NB4 (cell line): ENCODE data around the gene NT5DC1.

Source experiments
- POLR2A ChIP-seq: IDR thresholded peaks from 2 replicates; pipeline ENCODE4 v1.6.1; 2011; ENCODE audit warnings: mild to moderate bottlenecking; ENCODE audit not compliant: insufficient read length; ENCODE audit errors: extremely low read depth
- TF ChIP-seq, protein P1 (sequence below): IDR thresholded peaks from one replicate; pipeline ENCODE4 v1.5.1; 2012; ENCODE audit warnings: low read depth, low read length
- TF ChIP-seq, protein P2 (sequence below): IDR thresholded peaks from 2 replicates; pipeline ENCODE4 v1.6.1; 2011; ENCODE audit warnings: low read depth, low read length

DNA sequence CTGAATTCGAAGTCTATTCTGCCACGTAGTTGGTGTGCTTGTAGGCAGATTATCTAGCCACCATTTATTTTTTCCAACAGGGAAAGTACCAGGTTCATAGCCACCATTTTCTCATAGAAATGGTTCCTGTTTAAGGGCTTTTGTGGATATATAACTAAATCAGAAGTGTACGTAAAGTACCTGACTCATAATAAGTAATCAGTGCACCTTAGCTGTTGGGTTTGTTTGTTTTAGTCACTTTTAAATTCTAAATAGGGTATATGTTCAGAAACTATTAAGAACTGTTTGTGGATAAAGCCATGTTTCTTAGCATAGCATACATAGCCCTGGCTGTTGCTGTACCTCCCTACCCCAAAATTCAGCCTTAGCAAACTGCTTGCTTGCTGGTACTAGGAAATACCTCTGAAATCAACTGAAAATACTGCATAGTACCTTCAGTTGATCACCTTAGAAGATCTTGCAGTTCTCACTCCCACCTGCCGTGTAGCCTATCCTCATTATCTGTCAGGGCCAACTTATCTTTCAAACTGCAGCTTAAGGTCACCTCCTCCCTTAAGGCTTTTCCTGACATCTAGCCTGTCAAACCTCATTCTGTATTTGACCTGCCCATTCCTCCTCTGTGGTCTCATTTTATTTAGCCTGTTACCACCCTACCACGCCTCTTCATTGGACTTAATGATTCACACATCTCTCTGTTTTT, 69.9 kb downstream of the NT5DC1 start:
- TF ChIP-seq, protein P1, sequence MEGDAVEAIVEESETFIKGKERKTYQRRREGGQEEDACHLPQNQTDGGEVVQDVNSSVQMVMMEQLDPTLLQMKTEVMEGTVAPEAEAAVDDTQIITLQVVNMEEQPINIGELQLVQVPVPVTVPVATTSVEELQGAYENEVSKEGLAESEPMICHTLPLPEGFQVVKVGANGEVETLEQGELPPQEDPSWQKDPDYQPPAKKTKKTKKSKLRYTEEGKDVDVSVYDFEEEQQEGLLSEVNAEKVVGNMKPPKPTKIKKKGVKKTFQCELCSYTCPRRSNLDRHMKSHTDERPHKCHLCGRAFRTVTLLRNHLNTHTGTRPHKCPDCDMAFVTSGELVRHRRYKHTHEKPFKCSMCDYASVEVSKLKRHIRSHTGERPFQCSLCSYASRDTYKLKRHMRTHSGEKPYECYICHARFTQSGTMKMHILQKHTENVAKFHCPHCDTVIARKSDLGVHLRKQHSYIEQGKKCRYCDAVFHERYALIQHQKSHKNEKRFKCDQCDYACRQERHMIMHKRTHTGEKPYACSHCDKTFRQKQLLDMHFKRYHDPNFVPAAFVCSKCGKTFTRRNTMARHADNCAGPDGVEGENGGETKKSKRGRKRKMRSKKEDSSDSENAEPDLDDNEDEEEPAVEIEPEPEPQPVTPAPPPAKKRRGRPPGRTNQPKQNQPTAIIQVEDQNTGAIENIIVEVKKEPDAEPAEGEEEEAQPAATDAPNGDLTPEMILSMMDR: no peak
- no peak for TF ChIP-seq POLR2A
- TF ChIP-seq, protein P2, sequence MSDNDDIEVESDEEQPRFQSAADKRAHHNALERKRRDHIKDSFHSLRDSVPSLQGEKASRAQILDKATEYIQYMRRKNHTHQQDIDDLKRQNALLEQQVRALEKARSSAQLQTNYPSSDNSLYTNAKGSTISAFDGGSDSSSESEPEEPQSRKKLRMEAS: no peak
